CD4-positive, alpha-beta memory T cell (primary cell): ENCODE data around the gene TOX4. TPM values are rescaled to one million over a fixed set of nuclear protein-coding genes. Genes with fewer than 3 reads are reported as not detected.

ENCODE experiments used
- CTCF ChIA-PET: fragments of 350-600 bp; sonication (Branson Sonifier 250); formaldehyde crosslinking; loops from one replicate; lab custom pipeline; 2021; ENCODE audit warnings: inconsistent platforms; ENCODE audit not compliant: partially characterized antibody; lab: Charles Lee
- POLR2A ChIA-PET: fragments of 350-600 bp; sonication (Branson Sonifier 250); formaldehyde crosslinking; loops from one replicate; lab custom pipeline; 2021; ENCODE audit not compliant: partially characterized antibody; lab: Charles Lee
- DNase-seq, 5 donors: peaks; one replicate each; pipeline versions ENCODE4 v3.0.0 to v3.0.0-alpha.2; 2020 to 2022; ENCODE audit warnings: mixed read lengths in 1 of 5
- H3K27ac ChIP-seq: one replicate; pipeline ENCODE4 v1.7.0; 2013; ENCODE audit warnings: low read depth, low read length
- H3K27me3 ChIP-seq: 2 replicates; pipeline ENCODE4 v1.7.0; 2013; ENCODE audit warnings: mild to moderate bottlenecking, low read length, moderate library complexity; ENCODE audit not compliant: insufficient read depth
- H3K36me3 ChIP-seq: 2 replicates; pipeline ENCODE4 v1.7.0; 2013; ENCODE audit warnings: mild to moderate bottlenecking, low read length, moderate library complexity; ENCODE audit not compliant: insufficient read depth
- H3K4me1 ChIP-seq: 2 replicates; pipeline ENCODE4 v1.7.0; 2013; ENCODE audit warnings: mild to moderate bottlenecking, low read length, moderate library complexity; ENCODE audit not compliant: insufficient read depth
- H3K4me3 ChIP-seq, 2 donors: one replicate each; pipeline ENCODE4 v1.7.0; 2013; ENCODE audit warnings: low read length in 2 of 2, mild to moderate bottlenecking in 1 of 2
- H3K9me3 ChIP-seq, 2 donors: one replicate each; pipeline ENCODE4 v1.7.0; 2013; ENCODE audit warnings: low read length in 2 of 2, control low read depth in 1 of 2; ENCODE audit not compliant: control insufficient read depth in 1 of 2
- H3K27ac Mint-ChIP-seq, 7 donors: one replicate each; pipeline ENCODE4 v1.8.0; 2020 to 2021; ENCODE audit warnings: mixed read lengths in 7 of 7, mild to moderate bottlenecking in 6 of 7, inconsistent platforms in 3 of 7, moderate library complexity in 3 of 7
- H3K27me3 Mint-ChIP-seq, 2 donors: one replicate each; pipeline ENCODE4 v1.8.0; 2020 to 2021; ENCODE audit warnings: mixed read lengths in 2 of 2
- H3K36me3 Mint-ChIP-seq, 2 donors: one replicate each; pipeline ENCODE4 v1.8.0; 2020 to 2021; ENCODE audit warnings: mixed read lengths in 2 of 2, inconsistent platforms in 1 of 2, mild to moderate bottlenecking in 1 of 2
- H3K4me1 Mint-ChIP-seq, 4 donors: one replicate each; pipeline ENCODE4 v1.8.0; 2020 to 2021; ENCODE audit warnings: mixed read lengths in 4 of 4, mild to moderate bottlenecking in 1 of 4
- H3K4me3 Mint-ChIP-seq, 8 donors: one replicate each; pipeline ENCODE4 v1.8.0; 2020 to 2021; ENCODE audit warnings: mixed read lengths in 8 of 8, mild to moderate bottlenecking in 7 of 8, moderate library complexity in 6 of 8, inconsistent platforms in 3 of 8
- H3K9me3 Mint-ChIP-seq, 8 donors: one replicate each; pipeline ENCODE4 v1.8.0; 2020 to 2021; ENCODE audit warnings: mixed read lengths in 8 of 8, mild to moderate bottlenecking in 5 of 8, inconsistent platforms in 3 of 8, moderate library complexity in 1 of 8
- intact Hi-C: fragments of 100-400 bp; cut with micrococcal nuclease; formaldehyde crosslinking; loops from one replicate; pipeline ENCODE4 v1.15.1; 2023
- polyA plus RNA-seq, 2 donors: library from polyadenylated mRNA; unstranded; fragments of 300-500 nt; fragmentation: Illumina TruSeq; gene quantifications; one replicate each; pipeline ENCODE4 v1.2.3, GENCODE V29; 2021
- total RNA-seq, 2 experiments: library from RNA; stranded (reverse); gene quantifications; one replicate each; pipeline ENCODE4 v1.2.3, GENCODE V29; 2021

TOX4 gene
- total and polyA plus RNA-seq, 4 experiments from 2014 or later, result 81.8 to 86.2 (median 84.8) TPM

- H3K36me3 Mint-ChIP-seq, result peaks cover 4 to 24% of the 10 kb centered on the region in 2 donors
- Histone ChIP-seq H3K27ac (peak within 1 kb of the TSS; percentile 88), H3K27me3 (no peaks in the 10 kb centered on the region), H3K9me3 (no peaks in the 10 kb centered on the region), H3K36me3 (no peaks in the 10 kb centered on the region), H3K4me3 (peak within 1 kb of the TSS; percentile 93 to 100), H3K4me1 (peaks cover 38% of the 10 kb centered on the region)
- DNase-seq, result peak; percentile 91 to 97 (median 92)
- peaks cover 27 to 51% (median 37%) of the 10 kb centered on the region in 4 donors for H3K4me1 Mint-ChIP-seq
- ChIA-PET CTCF (interaction anchor here (0.6 to 8.8 kb wide), 10 partner anchors 12 to 409 kb away, joined by 3 to 79 read pairs (median 4); partner anchors contain the start of genes CHD8, RAB2B, SALL2 and TOX4), POLR2A (interaction anchor here (0.7 to 4.9 kb wide), 20 partner anchors 9 to 1792 kb away, joined by 3 to 55 read pairs (median 4); partner anchors contain the start of genes CHD8, PARP2, PPP1R3E and RAB2B)
- peak within 1 kb of the TSS; percentile 97 to 100 (median 98) for H3K4me3 Mint-ChIP-seq
- peaks cover 0 to 2% (median 0%) of the 10 kb centered on the region in 8 donors for H3K9me3 Mint-ChIP-seq
- no peaks in the 10 kb centered on the region for H3K27me3 Mint-ChIP-seq
- peak within 1 kb of the TSS; percentile 94 to 100 (median 99) for H3K27ac Mint-ChIP-seq
- intact Hi-C loops, result loop anchor here (1.0 to 2.0 kb wide), 9 partner anchors 15 to 1256 kb away; partner anchors contain the start of genes CHD8, DAD1, HNRNPC and OXA1L
Observed at GRCh38 chr14:21510735-21511657, 34.0 kb downstream of the TOX4 start, which contains the start of gene METTL3. TSS of gene METTL3 (minus strand) at chr14:21511340. CDS start at chr14:21511223, 117 bp downstream.

- Mint-ChIP-seq H3K9me3 (peaks cover 0 to 2% (median 0%) of the 10 kb centered on the region in 8 donors), H3K4me3 (no peak overlapping the region), H3K27ac (no peak overlapping the region), H3K27me3 (no peaks in the 10 kb centered on the region), H3K4me1 (peaks cover 15 to 27% (median 20%) of the 10 kb centered on the region in 4 donors), H3K36me3 (peaks cover 4 to 14% of the 10 kb centered on the region in 2 donors)
- no peak for DNase-seq
- Histone ChIP-seq H3K4me3 (no peak overlapping the region), H3K36me3 (no peaks in the 10 kb centered on the region), H3K27ac (no peak overlapping the region), H3K9me3 (no peaks in the 10 kb centered on the region), H3K4me1 (peaks cover 21% of the 10 kb centered on the region), H3K27me3 (no peaks in the 10 kb centered on the region)
- ChIA-PET CTCF (interaction anchor here (8.8 kb wide), 1 partner anchor 16 kb away, joined by 79 read pairs; no protein-coding TSS in a partner anchor), POLR2A (interaction anchor here (0.7 kb wide), 1 partner anchor 270 kb away, joined by 3 read pairs; no protein-coding TSS in a partner anchor)
- intact Hi-C loops, result no loop called here
Observed at GRCh38 chr14:21514341-21514740, 37.3 kb downstream of the TOX4 start.

- CTCF ChIA-PET, result no interaction called here
- POLR2A ChIA-PET, result no interaction called here
- H3K36me3 Mint-ChIP-seq, result no peaks in the 10 kb centered on the region
Observed at GRCh38 chr14:21518725-21519124, 41.7 kb downstream of the TOX4 start.

GRCh38 chr14:21520767-21521166, 43.8 kb downstream of the TOX4 start:
- CTCF ChIA-PET, result interaction anchor here (1.9 kb wide), 1 partner anchor 22 kb away, joined by 6 read pairs; no protein-coding TSS in a partner anchor

More at GRCh38 chr14:21518725-21519124, 41.7 kb downstream of the TOX4 start:
- Mint-ChIP-seq H3K4me3 (no peak overlapping the region), H3K4me1 (no peaks in the 10 kb centered on the region), H3K27ac (no peak overlapping the region), H3K27me3 (no peaks in the 10 kb centered on the region), H3K9me3 (no peaks in the 10 kb centered on the region)
- H3K27ac ChIP-seq, result no peak overlapping the region
- no peak for DNase-seq
- H3K27me3 ChIP-seq, result no peaks in the 10 kb centered on the region
- intact Hi-C loops, result no loop called here
- H3K36me3 ChIP-seq, result no peaks in the 10 kb centered on the region
- no peaks in the 10 kb centered on the region for H3K4me1 ChIP-seq
- no peaks in the 10 kb centered on the region for H3K9me3 ChIP-seq
- H3K4me3 ChIP-seq, result no peak overlapping the region

GRCh38 chr14:21521501-21521900, 44.5 kb downstream of the TOX4 start:
- Histone ChIP-seq H3K27ac (no peak overlapping the region), H3K4me1 (peaks cover 5% of the 10 kb centered on the region), H3K36me3 (no peaks in the 10 kb centered on the region), H3K9me3 (no peaks in the 10 kb centered on the region), H3K4me3 (no peak overlapping the region), H3K27me3 (no peaks in the 10 kb centered on the region)
- ChIA-PET POLR2A (no interaction called here), CTCF (interaction anchor here (1.9 kb wide), 1 partner anchor 23 kb away, joined by 6 read pairs; no protein-coding TSS in a partner anchor)
- H3K27ac Mint-ChIP-seq, result no peak overlapping the region
- H3K27me3 Mint-ChIP-seq, result no peaks in the 10 kb centered on the region
- no peaks in the 10 kb centered on the region for H3K36me3 Mint-ChIP-seq
- H3K4me1 Mint-ChIP-seq, result peaks cover 3 to 11% (median 5%) of the 10 kb centered on the region in 4 donors
- no peak overlapping the region for H3K4me3 Mint-ChIP-seq
- intact Hi-C loops, result no loop called here
- H3K9me3 Mint-ChIP-seq, result no peaks in the 10 kb centered on the region
- no peak for DNase-seq

More at GRCh38 chr14:21520767-21521166, 43.8 kb downstream of the TOX4 start:
- Histone ChIP-seq H3K9me3 (no peaks in the 10 kb centered on the region), H3K4me3 (no peak overlapping the region), H3K36me3 (no peaks in the 10 kb centered on the region), H3K4me1 (peaks cover 4% of the 10 kb centered on the region), H3K27me3 (no peaks in the 10 kb centered on the region), H3K27ac (no peak overlapping the region)
- no peaks in the 10 kb centered on the region for H3K36me3 Mint-ChIP-seq
- POLR2A ChIA-PET, result no interaction called here
- intact Hi-C loops, result no loop called here
- DNase-seq, result no peak
- no peaks in the 10 kb centered on the region for H3K9me3 Mint-ChIP-seq
- peaks cover 3 to 10% (median 5%) of the 10 kb centered on the region in 4 donors for H3K4me1 Mint-ChIP-seq
- no peaks in the 10 kb centered on the region for H3K27me3 Mint-ChIP-seq
- no peak overlapping the region for H3K4me3 Mint-ChIP-seq
- peak overlapping the region in 1 of 7 donors; percentile 4 for H3K27ac Mint-ChIP-seq

GRCh38 chr14:21523203-21523602, 46.2 kb downstream of the TOX4 start:
- no peaks in the 10 kb centered on the region for H3K9me3 Mint-ChIP-seq
- no peaks in the 10 kb centered on the region for H3K27me3 Mint-ChIP-seq
- Histone ChIP-seq H3K27me3 (no peaks in the 10 kb centered on the region), H3K9me3 (no peaks in the 10 kb centered on the region), H3K4me1 (peaks cover 15% of the 10 kb centered on the region), H3K4me3 (no peak overlapping the region), H3K36me3 (no peaks in the 10 kb centered on the region), H3K27ac (no peak overlapping the region)
- POLR2A ChIA-PET, result no interaction called here
- H3K4me1 Mint-ChIP-seq, result peaks cover 7 to 20% (median 11%) of the 10 kb centered on the region in 4 donors
- no peak for DNase-seq
- CTCF ChIA-PET, result interaction anchor here (0.7 to 1.4 kb wide), 5 partner anchors 11 to 27 kb away, joined by 3 to 6 read pairs (median 3); partner anchors contain the start of gene METTL3
- H3K36me3 Mint-ChIP-seq, result no peaks in the 10 kb centered on the region
- no peak overlapping the region for H3K27ac Mint-ChIP-seq
- intact Hi-C loops, result no loop called here
- H3K4me3 Mint-ChIP-seq, result peak overlapping the region in 1 of 8 donors; percentile 5
